ENCODE data around the gene ABR. TPM values are rescaled to one million over a fixed set of nuclear protein-coding genes. Genes with fewer than 3 reads are reported as not detected.
A peak's percentile ranks its signal among the peaks of the same experiment; 100 is the strongest.
"Not testable (repeated sequence)": the region's sequence is repeated elsewhere in the genome, so short reads cannot be mapped to it uniquely, and the experiment has no call there.

The ABR gene
- total and polyA plus RNA-seq, 9 donors = 25.0 to 94.6 (median 60.2) TPM

- H3K27me3 ChIP-seq = no peaks in the 10 kb centered on the region
- no peaks in the 10 kb centered on the region for H3K36me3 ChIP-seq
- no peak overlapping the region for H3K27ac ChIP-seq
- no peak for DNase-seq
- H3K4me1 ChIP-seq (ENCODE audit: insufficient read depth) = peaks cover 9% of the 10 kb centered on the region
- no peak for TF ChIP-seq POLR2A (IDR thresholded peaks at IDR 0.05)
- H3K4me3 ChIP-seq = no peak overlapping the region
- 78 to 80% (median 80%) methylated on average over 27 of the region's 27 CpGs for WGBS, 3 donors
- H3K9me3 ChIP-seq = no peaks in the 10 kb centered on the region
- intact Hi-C loops (cut with DNase I) = loop anchor here (2.0 to 5.0 kb wide), 3 partner anchors 63 to 143 kb away; no protein-coding TSS in a partner anchor
These were observed 55.7 kb downstream of the ABR start for GRCh38 chr17:1123921-1124715.

- H3K27ac ChIP-seq = peak overlapping the region in 1 of 2 donors; percentile 47
- intact Hi-C loops (cut with DNase I) = loop anchor here (2.0 to 5.0 kb wide), 3 partner anchors 63 to 144 kb away; no protein-coding TSS in a partner anchor
- H3K36me3 ChIP-seq = no peaks in the 10 kb centered on the region
- TF ChIP-seq EP300 (IDR thresholded peaks at IDR 0.05) (no peak), CTCF (IDR thresholded peaks at IDR 0.05) (no peak), POLR2A (IDR thresholded peaks at IDR 0.05) (no peak)
- H3K9me3 ChIP-seq = no peaks in the 10 kb centered on the region
- peak in 1 of 5 donors; percentile 51 for DNase-seq
- 52 to 65% (median 60%) methylated on average over 24 of the region's 24 CpGs for WGBS, 3 donors
- H3K27me3 ChIP-seq = no peaks in the 10 kb centered on the region
- no peak overlapping the region for H3K4me3 ChIP-seq
- peaks cover 9% of the 10 kb centered on the region for H3K4me1 ChIP-seq (ENCODE audit: insufficient read depth)
These were observed 56.4 kb downstream of the ABR start for GRCh38 chr17:1123393-1123831.

- Histone ChIP-seq H3K27ac (peak overlapping the region in 1 of 2 donors; percentile 47), H3K27me3 (no peaks in the 10 kb centered on the region), H3K9me3 (no peaks in the 10 kb centered on the region), H3K4me1 (ENCODE audit: insufficient read depth) (peaks cover 9% of the 10 kb centered on the region), H3K36me3 (no peaks in the 10 kb centered on the region), H3K4me3 (no peak overlapping the region)
- TF ChIP-seq CTCF (IDR thresholded peaks at IDR 0.05) = peak; percentile 92 to 94 (median 93)
- TF ChIP-seq EP300 (IDR thresholded peaks at IDR 0.05) = no peak
- intact Hi-C loops (cut with DNase I) = loop anchor here (2.0 to 5.0 kb wide), 3 partner anchors 64 to 145 kb away; no protein-coding TSS in a partner anchor
- WGBS, 3 donors = 7 to 10% (median 7%) methylated on average over 21 of the region's 21 CpGs
- peak; percentile 84 to 93 (median 91) for DNase-seq
These were observed 57.0 kb downstream of the ABR start for GRCh38 chr17:1122533-1123392.

GRCh38 chr17:1121442-1121817 lies 58.4 kb downstream of the ABR start:
- not testable (repeated sequence) for DNase-seq; H3K4me3 ChIP-seq; H3K36me3 ChIP-seq; H3K9me3 ChIP-seq; H3K27me3 ChIP-seq; H3K4me1 ChIP-seq (ENCODE audit: insufficient read depth); H3K27ac ChIP-seq
- WGBS, 3 donors = 86 to 100% (median 100%) methylated on average over 1 of the region's 1 CpG
- intact Hi-C loops (cut with DNase I) = loop anchor here in 3 of 4 donors (5.0 kb wide), 2 partner anchors 66 to 146 kb away; no protein-coding TSS in a partner anchor
